ENCODE measurements around the gene TRRAP. TPM values are rescaled to one million over a fixed set of nuclear protein-coding genes. Genes with fewer than 3 reads are reported as not detected.

TRRAP gene
- total and polyA plus RNA-seq, 2 experiments from 2014 or later = 14.9 to 58.7 TPM

GRCh38 chr7:98997846-98998245 lies 119.5 kb downstream of the TRRAP start (continued):
- no peak for TF ChIP-seq CTCF (conservative IDR thresholded peaks at IDR 0.05; ENCODE audit: low read depth in 2 of 2)

GRCh38 chr7:98998821-98999725 lies 120.7 kb downstream of the TRRAP start:
- Histone ChIP-seq H3K27me3 (ENCODE audit: insufficient read depth) (no peaks in the 10 kb centered on the region), H3K4me1 (ENCODE audit: insufficient read depth) (no peaks in the 10 kb centered on the region), H4K20me1 (replicated peaks; ENCODE audit: insufficient read depth) (0 out of 2 replicates have a peak, but pooled peaks cover 3% of the 10 kb centered on the region), H2AFZ (no peak overlapping the region), H3K27ac (ENCODE audit: low read depth) (no peak overlapping the region), H3F3A (replicated peaks; ENCODE audit: low read depth) (no peaks in the 10 kb centered on the region), H3K79me2 (replicated peaks; ENCODE audit: insufficient read depth) (no peaks in the 10 kb centered on the region), H3K9me2 (ENCODE audit: insufficient read depth) (no peaks in the 10 kb centered on the region), H3K4me2 (no peak overlapping the region), H3K4me3 (no peak overlapping the region), H3K36me3 (ENCODE audit: insufficient read depth) (peaks cover 14% of the 10 kb centered on the region; the same call in 1 of the 2 replicates)
- no peak for DNase-seq (ENCODE audit: low spot score)
- H3K4me1 Mint-ChIP-seq = no peaks in the 10 kb centered on the region; the same call in 2 of the 3 replicates
- no peak for ATAC-seq
- peaks cover 57% of the 10 kb centered on the region for H3K36me3 Mint-ChIP-seq (ENCODE audit: low read depth)
- H3K4me3 Mint-ChIP-seq = no peak overlapping the region
- H3K27me3 Mint-ChIP-seq (ENCODE audit: insufficient read depth, low read depth, poor library complexity) = peaks cover 4% of the 10 kb centered on the region
- no peak overlapping the region for H3K27ac Mint-ChIP-seq
- no peaks in the 10 kb centered on the region for H3K9me3 Mint-ChIP-seq
- TF ChIP-seq EZH2phosphoT487 (IDR thresholded peaks at IDR 0.05; ENCODE audit: unreplicated experiment) (no peak), CREB1 (CRISPR knock-in tag; IDR thresholded peaks at IDR 0.05; ENCODE audit: low read depth) (no peak), NANOG (IDR thresholded peaks at IDR 0.05; ENCODE audit: borderline replicate concordance) (no peak), STAT1 (IDR thresholded peaks at IDR 0.05; ENCODE audit: unreplicated experiment) (no peak), POLR2AphosphoS5 (IDR thresholded peaks at IDR 0.05; ENCODE audit: low read depth) (no peak), ETS1 (IDR thresholded peaks at IDR 0.05) (no peak), ZNF462 (CRISPR knock-in tag; IDR thresholded peaks at IDR 0.05) (no peak), ZNF114 (CRISPR knock-in tag; IDR thresholded peaks at IDR 0.05) (no peak), JUNB (IDR thresholded peaks at IDR 0.05; ENCODE audit: unreplicated experiment) (no peak), CTCF (conservative IDR thresholded peaks at IDR 0.05; ENCODE audit: low read depth in 2 of 2) (no peak)

Measured in GM23338 (cell line).